Left ventricle myocardium inferior (tissue), 1 donor: ENCODE data around the gene TMPRSS7. TPM values are rescaled to one million over a fixed set of nuclear protein-coding genes. Genes with fewer than 3 reads are reported as not detected.
A peak's percentile ranks its signal among the peaks of the same experiment; 100 is the strongest.

Experiments used
- DNase-seq: peaks from one replicate; pipeline ENCODE4 v3.0.0-alpha.2; 2020
- H3K27ac ChIP-seq: fragments of 200-600 bp; replicated peaks from 2 replicates; pipeline ENCODE4 v1.8.0; 2021
- H3K27me3 ChIP-seq: fragments of 200-600 bp; 2 replicates; pipeline ENCODE4 v1.8.0; 2021; ENCODE audit warnings: low read depth
- H3K36me3 ChIP-seq: fragments of 200-600 bp; 2 replicates; pipeline ENCODE4 v1.8.0; 2021
- H3K4me1 ChIP-seq: fragments of 200-600 bp; 2 replicates; pipeline ENCODE4 v1.8.0; 2021
- H3K4me3 ChIP-seq: fragments of 200-600 bp; 2 replicates; pipeline ENCODE4 v1.8.0; 2021; ENCODE audit warnings: mild to moderate bottlenecking, moderate library complexity
- H3K9me3 ChIP-seq: fragments of 200-600 bp; replicated peaks from 2 replicates; pipeline ENCODE4 v1.8.0; 2021
- CTCF ChIP-seq: fragments of 200-600 bp; IDR thresholded peaks from 2 replicates; pipeline ENCODE4 v1.8.0; 2021; ENCODE audit warnings: antibody characterized with exemption, mild to moderate bottlenecking, borderline replicate concordance
- intact Hi-C: fragments of 100-400 bp; cut with micrococcal nuclease; formaldehyde crosslinking; loops from one replicate; pipeline ENCODE4 v1.11.0; 2022
- total RNA-seq: library from RNA; stranded (reverse); fragmentation: NEBNext Ultra II Directional; extraction: Animal tissue kit (Norgen Biotek cat#: 25700); gene quantifications from one replicate; pipeline ENCODE4 v1.2.1, GENCODE V29; 2021
- donor health status: DM: no; HTN: yes; CAD: no; lungs with severe emphysema.

The TMPRSS7 gene
- total RNA-seq, 1 donor from 2014 or later = not detected

- intact Hi-C loops = loop anchor here (10.0 kb wide), 1 partner anchor 177 kb away; the partner anchor contains the start of gene SLC9C1
- no peaks in the 10 kb centered on the region for H3K27me3 ChIP-seq
- no peaks in the 10 kb centered on the region for H3K9me3 ChIP-seq
- H3K27ac ChIP-seq = peak overlapping the region; percentile 49
- TF ChIP-seq CTCF = no peak
- DNase-seq = no peak
- H3K4me3 ChIP-seq = no peak overlapping the region
- H3K4me1 ChIP-seq = peaks cover 20% of the 10 kb centered on the region
- H3K36me3 ChIP-seq = peaks cover 2% of the 10 kb centered on the region
Measured at GRCh38 chr3:112117415-112117814, 82.9 kb downstream of the TMPRSS7 start.

- Histone ChIP-seq H3K36me3 (peaks cover 2% of the 10 kb centered on the region), H3K27me3 (no peaks in the 10 kb centered on the region), H3K4me3 (no peak overlapping the region), H3K27ac (peak overlapping the region; percentile 49), H3K4me1 (peaks cover 20% of the 10 kb centered on the region), H3K9me3 (no peaks in the 10 kb centered on the region)
- intact Hi-C loops = loop anchor here (10.0 kb wide), 1 partner anchor 177 kb away; the partner anchor contains the start of gene SLC9C1
- no peak for TF ChIP-seq CTCF
- no peak for DNase-seq
Measured at GRCh38 chr3:112117841-112118571, 83.5 kb downstream of the TMPRSS7 start.

GRCh38 chr3:112119962-112120836 is 85.7 kb downstream of the TMPRSS7 start:
- H3K9me3 ChIP-seq = no peaks in the 10 kb centered on the region
- H3K4me1 ChIP-seq = peaks cover 20% of the 10 kb centered on the region
- no peak for TF ChIP-seq CTCF
- intact Hi-C loops = loop anchor here (10.0 kb wide), 1 partner anchor 175 kb away; the partner anchor contains the start of gene SLC9C1
- H3K4me3 ChIP-seq = no peak overlapping the region
- DNase-seq = no peak
- no peaks in the 10 kb centered on the region for H3K27me3 ChIP-seq
- peaks cover 2% of the 10 kb centered on the region for H3K36me3 ChIP-seq
- H3K27ac ChIP-seq = no peak overlapping the region

- no peaks in the 10 kb centered on the region for H3K27me3 ChIP-seq
- no peak overlapping the region for H3K4me3 ChIP-seq
- H3K4me1 ChIP-seq = peaks cover 17% of the 10 kb centered on the region
- TF ChIP-seq CTCF = no peak
- H3K27ac ChIP-seq = no peak overlapping the region
- no peak for DNase-seq
- intact Hi-C loops = no loop called here
- H3K36me3 ChIP-seq = peaks cover 2% of the 10 kb centered on the region
- no peaks in the 10 kb centered on the region for H3K9me3 ChIP-seq
Measured at GRCh38 chr3:112121577-112122547, 87.3 kb downstream of the TMPRSS7 start.

GRCh38 chr3:112122870-112123269 is 88.3 kb downstream of the TMPRSS7 start:
- intact Hi-C loops = no loop called here

More at GRCh38 chr3:112122870-112123269, 88.3 kb downstream of the TMPRSS7 start:
- H3K27me3 ChIP-seq = no peaks in the 10 kb centered on the region
- no peak overlapping the region for H3K27ac ChIP-seq
- TF ChIP-seq CTCF = no peak
- peaks cover 2% of the 10 kb centered on the region for H3K36me3 ChIP-seq
- H3K4me3 ChIP-seq = no peak overlapping the region
- no peaks in the 10 kb centered on the region for H3K9me3 ChIP-seq
- peaks cover 19% of the 10 kb centered on the region for H3K4me1 ChIP-seq
- no peak for DNase-seq
